MM.1S (cell line): ENCODE results near the gene PATJ.

Experiments used
- DNase-seq: peaks from one replicate; pipeline ENCODE4 v3.0.0-alpha.2; 2015
- H2AFZ ChIP-seq: fragments of 300-600 bp; sonication (generic); 2 replicates; pipeline ENCODE4 v1.6.0; 2016; ENCODE audit warnings: antibody characterized with exemption, low read length
- H3F3A ChIP-seq: fragments of 300-600 bp; sonication (generic); 2 replicates; pipeline ENCODE4 v1.6.1; 2016; ENCODE audit warnings: mild to moderate bottlenecking, antibody characterized with exemption, low read length, moderate library complexity, mixed read lengths; ENCODE audit not compliant: insufficient read depth
- H3K27ac ChIP-seq: fragments of 300-600 bp; sonication (generic); 2 replicates; pipeline ENCODE4 v1.5.1; 2016; ENCODE audit warnings: mild to moderate bottlenecking, low read length
- H3K27me3 ChIP-seq: fragments of 300-600 bp; sonication (generic); replicated peaks from 2 replicates; pipeline ENCODE4 v1.6.0; 2016; ENCODE audit warnings: low read length; ENCODE audit not compliant: insufficient read depth
- H3K36me3 ChIP-seq: fragments of 300-600 bp; sonication (generic); replicated peaks from 2 replicates; pipeline ENCODE4 v1.6.1; 2016; ENCODE audit warnings: mild to moderate bottlenecking, low read length, mixed read lengths; ENCODE audit not compliant: insufficient read depth
- H3K4me1 ChIP-seq: fragments of 300-600 bp; sonication (generic); 2 replicates; pipeline ENCODE4 v1.6.1; 2016; ENCODE audit warnings: low read length, mixed read lengths
- H3K4me2 ChIP-seq: fragments of 300-600 bp; sonication (generic); 2 replicates; pipeline ENCODE4 v1.6.0; 2016; ENCODE audit warnings: low read depth, low read length
- H3K4me3 ChIP-seq: fragments of 300-600 bp; sonication (generic); 2 replicates; pipeline ENCODE4 v1.5.1; 2016; ENCODE audit warnings: low read length, mixed read lengths
- H3K79me2 ChIP-seq: fragments of 300-600 bp; sonication (generic); 2 replicates; pipeline ENCODE4 v1.6.1; 2016; ENCODE audit warnings: mixed run types, low read length, mixed read lengths
- H3K9ac ChIP-seq: fragments of 300-600 bp; sonication (generic); 2 replicates; pipeline ENCODE4 v1.6.1; 2016; ENCODE audit warnings: low read length, mixed read lengths
- H3K9me2 ChIP-seq: fragments of 300-600 bp; sonication (generic); replicated peaks from 2 replicates; pipeline ENCODE4 v1.6.1; 2016; ENCODE audit warnings: mild to moderate bottlenecking, low read length, mixed read lengths; ENCODE audit not compliant: insufficient read depth
- H3K9me3 ChIP-seq: fragments of 300-600 bp; sonication (generic); replicated peaks from 2 replicates; pipeline ENCODE4 v1.6.1; 2016; ENCODE audit warnings: mild to moderate bottlenecking, low read length, mixed read lengths; ENCODE audit not compliant: insufficient read depth
- H4K20me1 ChIP-seq: fragments of 300-600 bp; sonication (generic); 2 replicates; pipeline ENCODE4 v1.6.1; 2016; ENCODE audit warnings: mild to moderate bottlenecking, low read length, moderate library complexity, mixed read lengths; ENCODE audit not compliant: insufficient read depth
- EZH2 ChIP-seq: fragments of 300-600 bp; sonication (generic); optimal IDR thresholded peaks from 2 replicates; pipeline ENCODE3; 2017; ENCODE audit warnings: low read depth, mild to moderate bottlenecking, antibody characterized with exemption, low read length, mixed read lengths
- EZH2phosphoT487 ChIP-seq: fragments of 300-600 bp; sonication (generic); IDR thresholded peaks from 2 replicates; pipeline ENCODE4 v1.6.1; 2018; ENCODE audit warnings: antibody characterized with exemption, low read length
- TF ChIP-seq, protein P1 (sequence below): fragments of 300-600 bp; sonication (generic); IDR thresholded peaks from 2 replicates; pipeline ENCODE4 v1.5.1; 2016; ENCODE audit warnings: antibody characterized with exemption, low read length, mixed read lengths

PATJ gene

DNA sequence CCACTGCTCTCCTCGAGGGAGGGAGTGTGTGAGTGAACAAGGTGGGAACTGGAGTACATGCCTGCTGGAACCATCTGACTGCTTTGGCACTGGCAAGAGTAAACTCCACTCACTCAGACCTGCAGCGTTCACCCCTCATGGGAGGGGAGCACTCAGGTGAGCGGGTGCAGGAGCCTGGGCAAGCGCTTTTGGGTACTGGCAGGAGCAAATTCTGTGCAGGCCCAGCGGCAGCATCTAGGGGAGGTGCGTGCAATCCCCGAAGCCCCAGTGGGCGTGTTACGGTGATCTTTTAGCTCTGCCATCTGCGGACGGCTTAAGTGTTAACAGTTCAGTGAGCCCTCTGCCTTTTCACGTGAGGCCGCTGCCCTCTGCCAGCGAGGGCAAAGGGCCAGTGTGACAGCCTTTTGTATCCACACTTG is 127.4 kb downstream of the PATJ start:
- Histone ChIP-seq H3K27ac (no peak overlapping the region), H3K9me3 (no peaks in the 10 kb centered on the region), H2AFZ (no peak overlapping the region), H3F3A (no peaks in the 10 kb centered on the region), H3K79me2 (no peaks in the 10 kb centered on the region), H4K20me1 (no peaks in the 10 kb centered on the region), H3K4me1 (no peaks in the 10 kb centered on the region), H3K27me3 (no peaks in the 10 kb centered on the region), H3K4me3 (no peak overlapping the region), H3K36me3 (no peaks in the 10 kb centered on the region), H3K9ac (no peak overlapping the region), H3K9me2 (no peaks in the 10 kb centered on the region), H3K4me2 (no peak overlapping the region)
- TF ChIP-seq EZH2phosphoT487 (no peak), EZH2 (no peak)
- TF ChIP-seq, protein P1, sequence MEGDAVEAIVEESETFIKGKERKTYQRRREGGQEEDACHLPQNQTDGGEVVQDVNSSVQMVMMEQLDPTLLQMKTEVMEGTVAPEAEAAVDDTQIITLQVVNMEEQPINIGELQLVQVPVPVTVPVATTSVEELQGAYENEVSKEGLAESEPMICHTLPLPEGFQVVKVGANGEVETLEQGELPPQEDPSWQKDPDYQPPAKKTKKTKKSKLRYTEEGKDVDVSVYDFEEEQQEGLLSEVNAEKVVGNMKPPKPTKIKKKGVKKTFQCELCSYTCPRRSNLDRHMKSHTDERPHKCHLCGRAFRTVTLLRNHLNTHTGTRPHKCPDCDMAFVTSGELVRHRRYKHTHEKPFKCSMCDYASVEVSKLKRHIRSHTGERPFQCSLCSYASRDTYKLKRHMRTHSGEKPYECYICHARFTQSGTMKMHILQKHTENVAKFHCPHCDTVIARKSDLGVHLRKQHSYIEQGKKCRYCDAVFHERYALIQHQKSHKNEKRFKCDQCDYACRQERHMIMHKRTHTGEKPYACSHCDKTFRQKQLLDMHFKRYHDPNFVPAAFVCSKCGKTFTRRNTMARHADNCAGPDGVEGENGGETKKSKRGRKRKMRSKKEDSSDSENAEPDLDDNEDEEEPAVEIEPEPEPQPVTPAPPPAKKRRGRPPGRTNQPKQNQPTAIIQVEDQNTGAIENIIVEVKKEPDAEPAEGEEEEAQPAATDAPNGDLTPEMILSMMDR, result no peak
- no peak for DNase-seq

GRCh38 chr1:61872206-61872605 is 129.9 kb downstream of the PATJ start:
- H3F3A ChIP-seq, result no peaks in the 10 kb centered on the region
- H3K4me2 ChIP-seq, result no peak overlapping the region
- no peaks in the 10 kb centered on the region for H3K27me3 ChIP-seq
- no peaks in the 10 kb centered on the region for H3K9me3 ChIP-seq
- no peaks in the 10 kb centered on the region for H3K36me3 ChIP-seq
- no peaks in the 10 kb centered on the region for H4K20me1 ChIP-seq
- H2AFZ ChIP-seq, result no peak overlapping the region
- H3K27ac ChIP-seq, result no peak overlapping the region
- TF ChIP-seq, protein P1, result no peak
- no peak for TF ChIP-seq EZH2
- no peak for TF ChIP-seq EZH2phosphoT487
- H3K4me1 ChIP-seq, result no peaks in the 10 kb centered on the region
- no peak overlapping the region for H3K9ac ChIP-seq
- no peak for DNase-seq
- no peaks in the 10 kb centered on the region for H3K79me2 ChIP-seq
- no peak overlapping the region for H3K4me3 ChIP-seq
- H3K9me2 ChIP-seq, result no peaks in the 10 kb centered on the region

GRCh38 chr1:61873581-61873980 is 131.3 kb downstream of the PATJ start:
- Histone ChIP-seq H4K20me1 (no peaks in the 10 kb centered on the region), H3F3A (no peaks in the 10 kb centered on the region), H2AFZ (no peak overlapping the region), H3K79me2 (no peaks in the 10 kb centered on the region), H3K27me3 (no peaks in the 10 kb centered on the region), H3K9me3 (no peaks in the 10 kb centered on the region), H3K4me1 (no peaks in the 10 kb centered on the region), H3K9me2 (no peaks in the 10 kb centered on the region), H3K36me3 (no peaks in the 10 kb centered on the region), H3K4me2 (no peak overlapping the region), H3K4me3 (no peak overlapping the region), H3K27ac (no peak overlapping the region), H3K9ac (no peak overlapping the region)
- TF ChIP-seq, protein P1, result no peak
- TF ChIP-seq EZH2 (no peak), EZH2phosphoT487 (no peak)
- DNase-seq, result no peak
